ENCODE data around the gene C3orf49.

The C3orf49 gene

DNA sequence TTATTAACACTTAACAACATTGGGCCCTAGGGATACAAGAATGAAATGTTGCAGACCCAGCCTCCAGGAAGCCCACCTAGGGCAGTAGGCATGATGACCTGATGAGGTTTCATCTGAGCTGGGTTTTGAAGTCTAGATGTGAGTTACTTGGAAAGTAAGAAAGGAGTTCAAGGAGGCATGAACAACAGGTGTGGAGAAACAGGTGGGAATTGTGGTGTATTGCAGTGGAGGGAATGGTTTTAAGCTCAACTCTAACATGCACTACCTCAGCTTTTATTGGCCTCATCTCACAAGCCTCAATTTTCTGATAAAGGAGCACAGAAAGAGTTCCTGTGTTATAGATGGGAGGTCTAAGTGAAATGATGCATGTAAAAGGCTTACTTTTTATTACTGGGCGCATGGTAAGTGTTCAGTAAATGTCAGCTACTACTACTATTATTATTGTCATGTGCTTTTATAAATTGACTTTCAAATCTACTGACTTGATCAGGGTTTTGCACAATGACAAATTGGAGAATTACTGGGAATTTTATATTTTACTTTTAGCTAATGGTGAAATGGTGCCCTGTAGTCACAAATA is 73.8 kb downstream of the C3orf49 start:
- DNase-seq = no peak

DNA sequence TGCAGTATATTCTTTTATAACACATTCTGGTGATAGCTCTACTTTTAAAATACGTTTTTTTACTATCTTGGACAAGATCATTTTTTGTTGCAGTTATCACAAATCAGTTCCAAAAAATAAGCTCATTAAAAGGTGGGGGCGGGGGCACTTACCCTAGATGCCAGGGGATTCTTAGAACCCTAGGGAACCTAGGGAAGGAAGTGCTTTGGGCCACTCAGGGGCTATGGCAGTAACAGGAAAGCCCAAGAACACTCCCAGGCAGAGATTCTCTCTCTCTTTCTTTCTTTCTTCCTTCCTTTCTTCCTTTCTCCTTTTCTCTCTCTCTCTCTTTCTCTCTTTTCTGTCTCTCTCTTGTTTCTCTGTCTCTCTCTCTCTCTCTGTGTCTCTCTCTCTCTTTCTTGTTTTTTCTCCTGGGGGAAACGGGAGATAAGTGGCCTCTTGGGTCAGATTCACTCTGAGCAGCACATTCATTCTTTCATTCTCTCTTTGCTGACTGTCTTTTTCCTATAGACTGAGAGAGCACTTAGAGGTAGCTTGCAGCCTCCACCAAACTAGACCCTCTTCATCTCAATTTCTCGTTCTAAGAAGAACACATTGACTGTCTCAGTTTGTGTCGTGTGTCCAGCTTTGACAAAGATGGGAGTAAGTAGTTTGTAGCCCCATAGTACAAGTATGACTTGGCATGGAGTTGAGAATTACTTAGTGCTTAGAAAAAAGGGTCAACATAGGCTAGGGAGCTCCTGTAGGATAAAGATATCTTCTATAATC is 76.5 kb downstream of the C3orf49 start:
- no peak for DNase-seq

DNA sequence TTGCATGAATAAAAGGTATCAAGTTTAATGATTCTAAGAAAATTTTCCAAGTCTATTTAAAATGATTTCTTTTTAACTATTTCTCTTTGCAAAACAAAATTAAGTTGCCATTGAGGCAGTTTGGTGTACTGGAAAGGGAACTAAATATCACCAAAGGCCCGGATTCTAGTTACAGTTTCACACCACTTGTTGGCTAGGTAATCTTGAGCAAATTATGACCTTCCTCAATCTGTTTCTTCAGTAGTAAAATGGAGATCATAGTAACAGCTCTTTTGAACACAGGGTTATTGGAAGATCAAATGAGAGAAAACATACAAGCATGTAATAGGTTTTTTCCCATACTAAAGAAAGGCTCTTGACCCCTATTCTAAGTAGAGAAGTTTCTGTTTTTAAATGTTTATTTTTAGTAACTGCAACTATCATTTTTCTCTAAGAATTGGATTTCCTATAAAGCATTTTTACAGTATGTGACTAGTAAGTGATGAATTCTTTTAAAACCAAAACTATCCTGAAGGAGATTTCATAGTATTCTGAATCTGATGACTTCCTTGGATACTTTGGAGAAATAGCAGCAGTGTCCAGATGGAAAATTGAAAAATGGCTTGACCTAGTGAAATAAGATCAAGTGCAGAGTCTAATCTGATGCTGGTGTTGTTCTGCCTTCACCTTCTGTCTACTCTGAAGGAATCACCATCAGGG is 77.4 kb downstream of the C3orf49 start:
- no peak for DNase-seq
